Lower leg skin (tissue), 3 donors: ENCODE data around the gene MEP1B.

Source experiments
- CTCF ChIP-seq, 3 donors: fragments of 450-650 bp; IDR thresholded peaks; one replicate each; pipeline ENCODE4 v1.5.1; 2016; ENCODE audit warnings: antibody characterized with exemption in 3 of 3, mild to moderate bottlenecking in 3 of 3, moderate library complexity in 2 of 3
- POLR2A ChIP-seq, 2 donors: fragments of 450-650 bp; IDR thresholded peaks; one replicate each; pipeline ENCODE4 v1.6.1; 2016 to 2017; ENCODE audit warnings: antibody characterized with exemption in 2 of 2, mild to moderate bottlenecking in 1 of 2, moderate library complexity in 1 of 2

- TF ChIP-seq CTCF (IDR thresholded peaks at IDR 0.05), result no peak
- TF ChIP-seq POLR2A (IDR thresholded peaks at IDR 0.05), result no peak
Measured at GRCh38 chr18:32208577-32208976, 18.7 kb downstream of the MEP1B start.
